Activated gamma-delta T cell treated with anti-CD3 and anti-CD28 coated beads, Interleukin-2, amount 50 U/mL, for 16 hours (primary cell): ENCODE results near the gene CEP104.
A peak's percentile ranks its signal among the peaks of the same experiment; 100 is the strongest.

Source experiments
- DNase-seq: peaks from one replicate; pipeline ENCODE4 v3.0.0-alpha.2; 2020; ENCODE audit warnings: low read depth

Gene CEP104

GRCh38 chr1:3777647-3778589 lies 79.1 kb downstream of the CEP104 start:
- DNase-seq: no peak

GRCh38 chr1:3777078-3777547 lies 79.9 kb downstream of the CEP104 start:
- DNase-seq: no peak

- DNase-seq: no peak
These were observed 80.6 kb downstream of the CEP104 start for GRCh38 chr1:3776231-3776961.

- no peak for DNase-seq
These were observed 81.4 kb downstream of the CEP104 start for GRCh38 chr1:3775490-3776230.

- DNase-seq: no peak
These were observed 82.0 kb downstream of the CEP104 start for GRCh38 chr1:3774946-3775489.

- no peak for DNase-seq
These were observed 82.6 kb downstream of the CEP104 start for GRCh38 chr1:3774276-3774945.

GRCh38 chr1:3773572-3774275 lies 83.3 kb downstream of the CEP104 start:
- DNase-seq: no peak

GRCh38 chr1:3772715-3773571 lies 84.1 kb downstream of the CEP104 start, which contains the start of gene SMIM1:
SMIM1 (plus strand) TSS chr1:3772749; CDS start chr1:3775374, 2,625 bp downstream.
- DNase-seq: no peak

GRCh38 chr1:3772027-3772714 lies 84.8 kb downstream of the CEP104 start:
- peak; percentile 78 for DNase-seq

GRCh38 chr1:3771108-3772026 lies 85.6 kb downstream of the CEP104 start:
- no peak for DNase-seq

GRCh38 chr1:3770047-3770765 lies 86.8 kb downstream of the CEP104 start:
- DNase-seq: no peak

- DNase-seq: no peak
These were observed 88.1 kb downstream of the CEP104 start for GRCh38 chr1:3768811-3769390.

GRCh38 chr1:3767328-3767925 lies 89.6 kb downstream of the CEP104 start:
- DNase-seq: no peak

GRCh38 chr1:3763351-3764125 lies 93.5 kb downstream of the CEP104 start:
- no peak for DNase-seq

- DNase-seq: no peak
These were observed 94.2 kb downstream of the CEP104 start for GRCh38 chr1:3762873-3763228.
